SK-N-SH (cell line): ENCODE data around the gene RPS6KC1. TPM values are rescaled to one million over a fixed set of nuclear protein-coding genes. Genes with fewer than 3 reads are reported as not detected.

Experiments
- CTCF ChIA-PET: fragments of 300-600, 350-600 bp; formaldehyde crosslinking; extraction: SDS; loops from one replicate; lab custom pipeline; 2021; lab: Yijun Ruan, JAX
- POLR2A ChIA-PET: fragments of 350-600 bp; sonication (Branson Sonifier 250); formaldehyde crosslinking; extraction: SDS; loops from one replicate; lab custom pipeline; 2020; ENCODE audit warnings: antibody characterized with exemption, inconsistent platforms; lab: Yijun Ruan, JAX
- DNase-seq: peaks from one replicate; pipeline ENCODE4 v3.0.0; 2012
- H2AFZ ChIP-seq: fragments of 200-600 bp; sonication (generic); 2 replicates; pipeline ENCODE4 v1.8.1; 2016; ENCODE audit warnings: antibody characterized with exemption, mild to moderate bottlenecking, low read depth
- H3F3A ChIP-seq: fragments of 200-600 bp; sonication (generic); replicated peaks from 2 replicates; pipeline ENCODE3; 2016; ENCODE audit warnings: antibody characterized with exemption, mild to moderate bottlenecking; ENCODE audit not compliant: insufficient read depth
- H3K27ac ChIP-seq, 2 experiments: fragments of 200-500 bp in 1 of 2; fragments of 200-600 bp in 1 of 2; sonication (Bioruptor generic) in 1 of 2; sonication (generic), shearing (Covaris generic) in 1 of 2; 2 replicates each; pipeline versions ENCODE4 v1.5.1 to v1.6.1; 2014 to 2016; ENCODE audit warnings: low read depth in 2 of 2, inconsistent platforms in 1 of 2, low read length in 1 of 2, mild to moderate bottlenecking in 1 of 2, mixed read lengths in 1 of 2
- H3K27me3 ChIP-seq: fragments of 200-600 bp; sonication (generic), shearing (Covaris generic); 2 replicates; pipeline ENCODE4 v1.6.1; 2016; ENCODE audit warnings: mixed run types; ENCODE audit not compliant: insufficient read depth
- H3K36me3 ChIP-seq, 2 experiments: fragments of 200-500 bp in 1 of 2; fragments of 200-600 bp in 1 of 2; sonication (Bioruptor generic) in 1 of 2; sonication (generic) in 1 of 2; replicated peaks in 1 of 2; 2 replicates each; pipeline versions ENCODE3 to v1.5.1; 2014 to 2016; ENCODE audit warnings: low read length in 1 of 2, mild to moderate bottlenecking in 1 of 2; ENCODE audit not compliant: insufficient read depth in 2 of 2, control insufficient read depth in 1 of 2
- H3K4me1 ChIP-seq, 2 experiments: fragments of 200-500 bp in 1 of 2; fragments of 200-600 bp in 1 of 2; sonication (Bioruptor generic) in 1 of 2; sonication (generic), shearing (Covaris generic) in 1 of 2; 2 replicates each; pipeline versions ENCODE4 v1.5.1 to v1.6.1; 2014 to 2016; ENCODE audit warnings: low read depth in 1 of 2, low read length in 1 of 2, mixed run types in 1 of 2; ENCODE audit not compliant: insufficient read depth in 2 of 2, control insufficient read depth in 1 of 2
- H3K4me2 ChIP-seq: fragments of 200-600 bp; sonication (generic), shearing (Covaris generic); 2 replicates; pipeline ENCODE4 v1.6.1; 2017; ENCODE audit warnings: mixed run types
- H3K4me3 ChIP-seq, 2 experiments: fragments of 200-500 bp in 1 of 2; fragments of 200-600 bp in 1 of 2; sonication (Bioruptor generic) in 1 of 2; sonication (generic), shearing (Covaris generic) in 1 of 2; 2 replicates each; pipeline versions ENCODE4 v1.5.1 to v1.8.1; 2014 to 2016; ENCODE audit warnings: low read depth in 2 of 2, inconsistent platforms in 1 of 2, low read length in 1 of 2, mild to moderate bottlenecking in 1 of 2, mixed read lengths in 1 of 2, moderate library complexity in 1 of 2
- H3K79me2 ChIP-seq: fragments of 200-600 bp; sonication (generic); 2 replicates; pipeline ENCODE4 v1.8.1; 2017; ENCODE audit warnings: mild to moderate bottlenecking; ENCODE audit not compliant: insufficient read depth
- H3K9ac ChIP-seq: fragments of 200-600 bp; sonication (generic); 2 replicates; pipeline ENCODE4 v1.6.1; 2017; ENCODE audit warnings: mixed run types
- H3K9me2 ChIP-seq: fragments of 200-600 bp; sonication (generic); 2 replicates; pipeline ENCODE4 v1.6.1; 2017; ENCODE audit warnings: mixed run types
- H3K9me3 ChIP-seq: fragments of 200-600 bp; sonication (generic); 2 replicates; pipeline ENCODE4 v1.6.1; 2017; ENCODE audit warnings: mixed run types, mild to moderate bottlenecking, moderate library complexity
- H4K20me1 ChIP-seq: fragments of 200-600 bp; sonication (generic); 2 replicates; pipeline ENCODE4 v1.6.1; 2017; ENCODE audit warnings: mild to moderate bottlenecking, mixed run types; ENCODE audit not compliant: insufficient read depth
- CHD2 ChIP-seq: fragments of 150-350 bp; IDR thresholded peaks from 2 replicates; pipeline ENCODE4 v1.6.1; 2018; ENCODE audit warnings: low read length; ENCODE audit not compliant: partially characterized antibody
- EZH2phosphoT487 ChIP-seq: fragments of 200-600 bp; sonication (generic); IDR thresholded peaks from 2 replicates; pipeline ENCODE4 v1.6.1; 2017; ENCODE audit warnings: low read depth, mixed run types, mild to moderate bottlenecking, antibody characterized with exemption, moderate library complexity, borderline replicate concordance
- FOSL2 ChIP-seq: IDR thresholded peaks from 2 replicates; pipeline ENCODE4 v1.4.0; 2012; ENCODE audit warnings: low read depth, mild to moderate bottlenecking, moderate library complexity, borderline replicate concordance
- FOXM1 ChIP-seq: IDR thresholded peaks from 2 replicates; pipeline ENCODE4 v1.4.0; 2012; ENCODE audit warnings: low read depth, mild to moderate bottlenecking
- GATA2 ChIP-seq: sonication (generic); formaldehyde crosslinking; IDR thresholded peaks from 2 replicates; pipeline ENCODE4 v1.5.0; 2020; ENCODE audit warnings: mild to moderate bottlenecking, missing genetic modification reagents
- MEF2A ChIP-seq: IDR thresholded peaks from 2 replicates; pipeline ENCODE4 v1.4.0; 2012; ENCODE audit warnings: low read depth, borderline replicate concordance
- NFIC ChIP-seq: IDR thresholded peaks from 2 replicates; pipeline ENCODE4 v1.4.0; 2012; ENCODE audit warnings: borderline replicate concordance
- NRF1 ChIP-seq: IDR thresholded peaks from 2 replicates; pipeline ENCODE4 v1.6.1; 2012; ENCODE audit warnings: low read depth, mild to moderate bottlenecking, low read length
- RAD21 ChIP-seq: IDR thresholded peaks from 2 replicates; pipeline ENCODE4 v1.6.1; 2012; ENCODE audit warnings: mild to moderate bottlenecking, low read length
- RFX5 ChIP-seq: IDR thresholded peaks from 2 replicates; pipeline ENCODE4 v1.6.1; 2012; ENCODE audit warnings: mild to moderate bottlenecking, improper control_type of control experiment, low read length
- RXRA ChIP-seq: IDR thresholded peaks from 2 replicates; pipeline ENCODE4 v1.4.0; 2012; ENCODE audit warnings: low read depth, mild to moderate bottlenecking, borderline replicate concordance
- SIN3A ChIP-seq: IDR thresholded peaks from 2 replicates; pipeline ENCODE4 v1.6.1; 2012; ENCODE audit warnings: low read depth, mild to moderate bottlenecking, low read length, moderate library complexity, borderline replicate concordance
- TAF1 ChIP-seq: IDR thresholded peaks from 2 replicates; pipeline ENCODE4 v1.6.1; 2012; ENCODE audit warnings: low read depth, mild to moderate bottlenecking, low read length, moderate library complexity, borderline replicate concordance
- YY1 ChIP-seq: IDR thresholded peaks from 2 replicates; pipeline ENCODE4 v1.4.0; 2012; ENCODE audit warnings: low read depth, mild to moderate bottlenecking
- whole genome bisulfite sequencing: methylation state at CpG from one replicate; pipeline ENCODE4 v1.1.6; 2017; ENCODE audit warnings: low lambda C conversion rate; 5-methylcytosine and 5-hydroxymethylcytosine counted together
- polyA plus RNA-seq, 3 experiments: library from polyadenylated mRNA; depleted of rRNA; stranded (reverse); fragments of >200 nt; gene quantifications; 2 replicates each; pipeline ENCODE4 v1.2.3, GENCODE V29; 2012
- TF ChIP-seq, protein P1 (sequence below): fragments of 150-350 bp; IDR thresholded peaks from 2 replicates; pipeline ENCODE4 v1.6.1; 2016; ENCODE audit warnings: mild to moderate bottlenecking, low read depth, low read length
- TF ChIP-seq, protein P2 (sequence below): IDR thresholded peaks from 2 replicates; pipeline ENCODE4 v1.6.1; 2012; ENCODE audit warnings: mild to moderate bottlenecking, low read depth, low read length, moderate library complexity
- TF ChIP-seq, protein P3 (sequence below): IDR thresholded peaks from 2 replicates; pipeline ENCODE4 v1.4.0; 2012; ENCODE audit warnings: low read depth, borderline replicate concordance

Gene RPS6KC1
- polyA plus RNA-seq, 1 of the 3 experiments (the other 2 are of a cell fraction), result 7.8 TPM

DNA sequence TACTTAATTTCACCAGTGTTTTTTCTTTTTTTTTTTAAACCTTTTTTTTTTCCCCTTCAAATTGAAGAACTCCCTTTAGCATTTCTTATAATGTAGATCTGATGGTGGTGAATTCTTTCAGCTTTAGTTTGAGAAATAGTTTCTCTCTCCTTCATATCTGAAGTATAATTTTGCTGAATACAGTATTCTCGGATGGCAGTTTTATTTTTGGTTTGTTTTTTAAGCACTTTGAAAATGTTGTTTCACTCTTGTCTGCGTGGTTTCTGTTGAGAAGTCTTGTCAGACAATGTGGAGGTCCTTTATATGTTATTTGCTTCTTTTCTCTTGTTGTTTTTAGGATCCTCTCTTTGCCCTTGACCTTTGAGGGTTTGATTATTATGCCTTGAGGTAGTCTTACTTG, 135.1 kb downstream of the RPS6KC1 start:
- no peak overlapping the region for H3K27ac ChIP-seq
- CTCF ChIA-PET, result no interaction called here

More for the DNA sequence above, 135.1 kb downstream of the RPS6KC1 start:
- no peaks in the 10 kb centered on the region for H3K27me3 ChIP-seq
- 0 out of 2 replicates have a peak, but pooled peaks cover 14% of the 10 kb centered on the region for H3K9me3 ChIP-seq
- no peak overlapping the region for H3K4me3 ChIP-seq
- H3K79me2 ChIP-seq, result no peaks in the 10 kb centered on the region
- H2AFZ ChIP-seq, result no peak overlapping the region
- POLR2A ChIA-PET, result no interaction called here
- H3F3A ChIP-seq, result no peaks in the 10 kb centered on the region
- H3K9me2 ChIP-seq, result no peaks in the 10 kb centered on the region
- no peak for TF ChIP-seq RXRA
- no peak for TF ChIP-seq EZH2phosphoT487
- TF ChIP-seq NFIC, result no peak
- TF ChIP-seq, protein P1, sequence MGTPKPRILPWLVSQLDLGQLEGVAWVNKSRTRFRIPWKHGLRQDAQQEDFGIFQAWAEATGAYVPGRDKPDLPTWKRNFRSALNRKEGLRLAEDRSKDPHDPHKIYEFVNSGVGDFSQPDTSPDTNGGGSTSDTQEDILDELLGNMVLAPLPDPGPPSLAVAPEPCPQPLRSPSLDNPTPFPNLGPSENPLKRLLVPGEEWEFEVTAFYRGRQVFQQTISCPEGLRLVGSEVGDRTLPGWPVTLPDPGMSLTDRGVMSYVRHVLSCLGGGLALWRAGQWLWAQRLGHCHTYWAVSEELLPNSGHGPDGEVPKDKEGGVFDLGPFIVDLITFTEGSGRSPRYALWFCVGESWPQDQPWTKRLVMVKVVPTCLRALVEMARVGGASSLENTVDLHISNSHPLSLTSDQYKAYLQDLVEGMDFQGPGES, result no peak
- TF ChIP-seq RFX5, result no peak
- TF ChIP-seq YY1, result no peak
- TF ChIP-seq, protein P2, sequence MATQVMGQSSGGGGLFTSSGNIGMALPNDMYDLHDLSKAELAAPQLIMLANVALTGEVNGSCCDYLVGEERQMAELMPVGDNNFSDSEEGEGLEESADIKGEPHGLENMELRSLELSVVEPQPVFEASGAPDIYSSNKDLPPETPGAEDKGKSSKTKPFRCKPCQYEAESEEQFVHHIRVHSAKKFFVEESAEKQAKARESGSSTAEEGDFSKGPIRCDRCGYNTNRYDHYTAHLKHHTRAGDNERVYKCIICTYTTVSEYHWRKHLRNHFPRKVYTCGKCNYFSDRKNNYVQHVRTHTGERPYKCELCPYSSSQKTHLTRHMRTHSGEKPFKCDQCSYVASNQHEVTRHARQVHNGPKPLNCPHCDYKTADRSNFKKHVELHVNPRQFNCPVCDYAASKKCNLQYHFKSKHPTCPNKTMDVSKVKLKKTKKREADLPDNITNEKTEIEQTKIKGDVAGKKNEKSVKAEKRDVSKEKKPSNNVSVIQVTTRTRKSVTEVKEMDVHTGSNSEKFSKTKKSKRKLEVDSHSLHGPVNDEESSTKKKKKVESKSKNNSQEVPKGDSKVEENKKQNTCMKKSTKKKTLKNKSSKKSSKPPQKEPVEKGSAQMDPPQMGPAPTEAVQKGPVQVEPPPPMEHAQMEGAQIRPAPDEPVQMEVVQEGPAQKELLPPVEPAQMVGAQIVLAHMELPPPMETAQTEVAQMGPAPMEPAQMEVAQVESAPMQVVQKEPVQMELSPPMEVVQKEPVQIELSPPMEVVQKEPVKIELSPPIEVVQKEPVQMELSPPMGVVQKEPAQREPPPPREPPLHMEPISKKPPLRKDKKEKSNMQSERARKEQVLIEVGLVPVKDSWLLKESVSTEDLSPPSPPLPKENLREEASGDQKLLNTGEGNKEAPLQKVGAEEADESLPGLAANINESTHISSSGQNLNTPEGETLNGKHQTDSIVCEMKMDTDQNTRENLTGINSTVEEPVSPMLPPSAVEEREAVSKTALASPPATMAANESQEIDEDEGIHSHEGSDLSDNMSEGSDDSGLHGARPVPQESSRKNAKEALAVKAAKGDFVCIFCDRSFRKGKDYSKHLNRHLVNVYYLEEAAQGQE, result no peak
- TF ChIP-seq FOXM1, result no peak
- TF ChIP-seq NRF1, result no peak
- TF ChIP-seq MEF2A, result no peak
- no peak for TF ChIP-seq FOSL2
- TF ChIP-seq SIN3A, result no peak
- no peak for TF ChIP-seq CHD2
- no peak for TF ChIP-seq TAF1
- TF ChIP-seq GATA2, result no peak
- no peak for TF ChIP-seq RAD21
- TF ChIP-seq, protein P3, sequence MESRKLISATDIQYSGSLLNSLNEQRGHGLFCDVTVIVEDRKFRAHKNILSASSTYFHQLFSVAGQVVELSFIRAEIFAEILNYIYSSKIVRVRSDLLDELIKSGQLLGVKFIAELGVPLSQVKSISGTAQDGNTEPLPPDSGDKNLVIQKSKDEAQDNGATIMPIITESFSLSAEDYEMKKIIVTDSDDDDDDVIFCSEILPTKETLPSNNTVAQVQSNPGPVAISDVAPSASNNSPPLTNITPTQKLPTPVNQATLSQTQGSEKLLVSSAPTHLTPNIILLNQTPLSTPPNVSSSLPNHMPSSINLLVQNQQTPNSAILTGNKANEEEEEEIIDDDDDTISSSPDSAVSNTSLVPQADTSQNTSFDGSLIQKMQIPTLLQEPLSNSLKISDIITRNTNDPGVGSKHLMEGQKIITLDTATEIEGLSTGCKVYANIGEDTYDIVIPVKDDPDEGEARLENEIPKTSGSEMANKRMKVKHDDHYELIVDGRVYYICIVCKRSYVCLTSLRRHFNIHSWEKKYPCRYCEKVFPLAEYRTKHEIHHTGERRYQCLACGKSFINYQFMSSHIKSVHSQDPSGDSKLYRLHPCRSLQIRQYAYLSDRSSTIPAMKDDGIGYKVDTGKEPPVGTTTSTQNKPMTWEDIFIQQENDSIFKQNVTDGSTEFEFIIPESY, result no peak
- H4K20me1 ChIP-seq, result no peaks in the 10 kb centered on the region
- H3K36me3 ChIP-seq, result peaks cover 9 to 25% of the 10 kb centered on the region in 2 experiments
- no peaks in the 10 kb centered on the region for H3K4me1 ChIP-seq
- no peak for DNase-seq
- no peak overlapping the region for H3K9ac ChIP-seq
- 93% methylated on average over 2 of the region's 2 CpGs for WGBS
- H3K4me2 ChIP-seq, result no peak overlapping the region
